HepG2 (cell line): ENCODE data around the gene SBNO2. TPM values are rescaled to one million over a fixed set of nuclear protein-coding genes. Genes with fewer than 3 reads are reported as not detected.
A peak's percentile ranks its signal among the peaks of the same experiment; 100 is the strongest.

Source experiments
- ATAC-seq: fragments of 200-7000 bp; cut with Tn5 transposase; 3 replicates; pipeline ENCODE4 v1.9.1; 2020; ENCODE audit warnings: mild to moderate bottlenecking, moderate library complexity
- BruUV-seq: library from RNA; stranded (reverse); fragments of 400-500 nt; replicated peaks from 2 replicates; lab custom pipeline; 2021; lab: Mats Ljungman, UMichigan
- CTCF ChIA-PET: fragments of 300-600 bp; formaldehyde crosslinking; extraction: SDS; loops from one replicate; lab custom pipeline; 2021; ENCODE audit warnings: low total read pairs, inconsistent platforms, low intra/inter-chr PET ratio; lab: Yijun Ruan, JAX
- POLR2A ChIA-PET: fragments of 350-600 bp; sonication (Branson Sonifier 250); formaldehyde crosslinking; loops from one replicate; lab custom pipeline; 2020; ENCODE audit warnings: antibody characterized with exemption, inconsistent platforms; lab: Yijun Ruan, JAX
- DNase-seq: peaks from one replicate; pipeline ENCODE4 v3.0.0-alpha.2; 2015; ENCODE audit warnings: low spot score
- FAIRE-seq: peaks from 3 replicates; lab custom pipeline; 2011; peaks lifted over from hg19 to GRCh38; lab: Jason Lieb, UNC
- H2AFZ ChIP-seq: one replicate; pipeline ENCODE4 v1.6.1; 2011; ENCODE audit warnings: low read length, inconsistent platforms
- H3K27ac ChIP-seq: fragments of 300-600 bp; 3 replicates; pipeline ENCODE4 v1.8.0; 2011; ENCODE audit warnings: mixed run types, mild to moderate bottlenecking, mixed read lengths, low read length, inconsistent platforms; ENCODE audit not compliant: insufficient read depth; ENCODE audit errors: extremely low read length
- H3K27me3 ChIP-seq, 2 experiments: fragments of 200-600 bp in 1 of 2; 2 replicates in 1 of 2; 3 replicates in 1 of 2; pipeline versions ENCODE4 v1.6.0 to v1.8.0; 2011; ENCODE audit warnings: low read length in 2 of 2, mild to moderate bottlenecking in 2 of 2, moderate library complexity in 2 of 2, inconsistent platforms in 1 of 2; ENCODE audit not compliant: insufficient read depth in 2 of 2, control insufficient read depth in 1 of 2
- H3K36me3 ChIP-seq, 2 experiments: fragments of 200-600 bp in 1 of 2; replicated peaks in 1 of 2; 2 replicates in 1 of 2; 3 replicates in 1 of 2; pipeline versions ENCODE4 v1.5.1 to v1.8.0; 2011; ENCODE audit warnings: low read length in 2 of 2, inconsistent platforms in 1 of 2; ENCODE audit not compliant: insufficient read depth in 2 of 2, control insufficient read depth in 1 of 2
- H3K4me1 ChIP-seq: 2 replicates; pipeline ENCODE4 v1.5.1; 2012; ENCODE audit warnings: low read length, inconsistent platforms; ENCODE audit not compliant: insufficient read depth
- H3K4me2 ChIP-seq: 2 replicates; pipeline ENCODE4 v1.6.0; 2011; ENCODE audit warnings: low read depth, low read length, inconsistent platforms
- H3K4me3 ChIP-seq, 3 experiments: fragments of 200-600 bp in 1 of 3; sonication (generic), shearing (Covaris generic) in 1 of 3; replicated peaks in 1 of 3; 2 replicates each; pipeline ENCODE4 v1.5.1; 2011 to 2016; ENCODE audit warnings: low read length in 3 of 3, inconsistent platforms in 2 of 3, low read depth in 2 of 3, mild to moderate bottlenecking in 2 of 3, control low read depth in 1 of 3, mixed read lengths in 1 of 3; ENCODE audit not compliant: insufficient read depth in 1 of 3
- H3K79me2 ChIP-seq: one replicate; pipeline ENCODE4 v1.6.1; 2011; ENCODE audit warnings: low read length, inconsistent platforms; ENCODE audit not compliant: insufficient read depth
- H3K9ac ChIP-seq: 2 replicates; pipeline ENCODE4 v1.6.0; 2011; ENCODE audit warnings: mild to moderate bottlenecking, low read depth, low read length, inconsistent platforms; ENCODE audit not compliant: insufficient read depth
- H3K9me3 ChIP-seq: 2 replicates; pipeline ENCODE4 v1.5.1; 2012; ENCODE audit warnings: mild to moderate bottlenecking, low read length
- H4K20me1 ChIP-seq: 2 replicates; pipeline ENCODE4 v1.6.0; 2011; ENCODE audit warnings: inconsistent platforms, mild to moderate bottlenecking, low read length, moderate library complexity; ENCODE audit not compliant: insufficient read depth
- AGO2 ChIP-seq: fragments of 200-400 bp; formaldehyde crosslinking; optimal IDR thresholded peaks from 2 replicates; pipeline ENCODE3; 2017; ENCODE audit warnings: mild to moderate bottlenecking, low read depth, low read length, moderate library complexity
- KLF11 ChIP-seq: IDR thresholded peaks from 2 replicates; pipeline ENCODE4 v1.6.1; 2016; ENCODE audit warnings: missing compliant biosample characterization
- NFE2L2 ChIP-seq: fragments of 150-350 bp; IDR thresholded peaks from 2 replicates; pipeline ENCODE4 v1.6.1; 2014; ENCODE audit warnings: low read length
- PCBP2 ChIP-seq: fragments of 200-400 bp; formaldehyde crosslinking; optimal IDR thresholded peaks from 2 replicates; pipeline ENCODE3; 2018; ENCODE audit warnings: low read length, low read depth; ENCODE audit not compliant: poor library complexity, severe bottlenecking
- ZBTB8A ChIP-seq: sonication (generic); formaldehyde crosslinking; IDR thresholded peaks from 2 replicates; pipeline ENCODE4 v1.4.0; 2020; ENCODE audit warnings: mild to moderate bottlenecking, low read depth, missing genetic modification reagents, borderline replicate concordance
- WGBS: methylation state at CpG from one replicate; pipeline ENCODE4 v1.1.6; 2017; ENCODE audit warnings: low lambda C conversion rate; 5-methylcytosine and 5-hydroxymethylcytosine counted together
- in situ Hi-C: cut with HindIII; loops from 2 replicates; pipeline ENCODE4 v1.10.0; 2017; ENCODE audit warnings: low pct_unique_long_range_greater_than_20kb; ENCODE audit not compliant: extremely low pct_ligation_motif_present
- intact Hi-C: fragments of 100-400 bp; cut with micrococcal nuclease; formaldehyde crosslinking; loops from one replicate; pipeline ENCODE4 v1.10.0; 2022; ENCODE audit not compliant: unreplicated experiment
- polyA plus RNA-seq, 8 experiments: library from polyadenylated mRNA; depleted of rRNA in 3 of 8; stranded (reverse) in 7 of 8; unstranded in 1 of 8; fragments of >200 nt; fragmentation: Illumina TruSeq in 4 of 8; extraction: Trizol in 4 of 8; gene quantifications; 2 replicates each; pipeline versions ENCODE4 v1.2.1 to v1.2.3, GENCODE V29; 2011 to 2016; ENCODE audit warnings: low read depth in 4 of 8, missing spikeins in 1 of 8, mixed read lengths in 1 of 8; ENCODE audit not compliant: insufficient read depth in 1 of 8
- total RNA-seq, 5 experiments: library from RNA; depleted of rRNA; stranded (reverse); fragments of >200 nt; fragmentation: Illumina TruSeq; extraction: Trizol; gene quantifications; 2 replicates each; pipeline ENCODE4 v1.2.3, GENCODE V29; 2016; ENCODE audit warnings: low read depth in 1 of 5
- TF ChIP-seq, protein P1 (sequence below): IDR thresholded peaks from 2 replicates; pipeline ENCODE4 v1.6.1; 2016; ENCODE audit warnings: missing compliant biosample characterization, missing genetic modification reagents, borderline replicate concordance
- TF ChIP-seq, protein P2 (sequence below): IDR thresholded peaks from 2 replicates; pipeline ENCODE4 v1.6.1; 2016; ENCODE audit warnings: low read depth, control low read depth

The SBNO2 gene
- total and polyA plus RNA-seq, 2 of the 13 experiments (the other 11 are each of a cell fraction or from before 2014, with no cell fraction given) = 8.6 to 10.4 TPM

GRCh38 chr19:1131718-1132551 is 42.1 kb downstream of the SBNO2 start:
- DNase-seq (no peak), ATAC-seq (no peak), FAIRE-seq (no peak)
- in situ Hi-C loops = no loop called here
- WGBS = 98% methylated on average over 16 of the region's 64 CpGs
- Histone ChIP-seq H3K79me2 (peaks cover 2% of the 10 kb centered on the region), H3K4me2 (no peak overlapping the region), H2AFZ (no peak overlapping the region), H3K4me3 (no peak overlapping the region), H3K9me3 (no peaks in the 10 kb centered on the region), H3K27me3 (no peaks in the 10 kb centered on the region), H3K9ac (no peak overlapping the region), H3K4me1 (peaks cover 16% of the 10 kb centered on the region; the same call in 1 of the 2 replicates), H4K20me1 (no peaks in the 10 kb centered on the region), H3K27ac (no peak overlapping the region), H3K36me3 (peaks cover 3 to 9% of the 10 kb centered on the region in 2 experiments; a peak in 4 of 5 replicates)
- no TSS peak for BruUV-seq
- ChIA-PET POLR2A (no interaction called here), CTCF (no interaction called here)
- intact Hi-C loops = no loop called here
- TF ChIP-seq, protein P1, sequence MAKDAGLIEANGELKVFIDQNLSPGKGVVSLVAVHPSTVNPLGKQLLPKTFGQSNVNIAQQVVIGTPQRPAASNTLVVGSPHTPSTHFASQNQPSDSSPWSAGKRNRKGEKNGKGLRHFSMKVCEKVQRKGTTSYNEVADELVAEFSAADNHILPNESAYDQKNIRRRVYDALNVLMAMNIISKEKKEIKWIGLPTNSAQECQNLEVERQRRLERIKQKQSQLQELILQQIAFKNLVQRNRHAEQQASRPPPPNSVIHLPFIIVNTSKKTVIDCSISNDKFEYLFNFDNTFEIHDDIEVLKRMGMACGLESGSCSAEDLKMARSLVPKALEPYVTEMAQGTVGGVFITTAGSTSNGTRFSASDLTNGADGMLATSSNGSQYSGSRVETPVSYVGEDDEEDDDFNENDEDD = no peak
- TF ChIP-seq KLF11 (CRISPR knock-in tag) = no peak
- peak; percentile 15 for TF ChIP-seq AGO2
- no peak for TF ChIP-seq NFE2L2
- no peak for TF ChIP-seq ZBTB8A (CRISPR knock-in tag)
- TF ChIP-seq, protein P2, sequence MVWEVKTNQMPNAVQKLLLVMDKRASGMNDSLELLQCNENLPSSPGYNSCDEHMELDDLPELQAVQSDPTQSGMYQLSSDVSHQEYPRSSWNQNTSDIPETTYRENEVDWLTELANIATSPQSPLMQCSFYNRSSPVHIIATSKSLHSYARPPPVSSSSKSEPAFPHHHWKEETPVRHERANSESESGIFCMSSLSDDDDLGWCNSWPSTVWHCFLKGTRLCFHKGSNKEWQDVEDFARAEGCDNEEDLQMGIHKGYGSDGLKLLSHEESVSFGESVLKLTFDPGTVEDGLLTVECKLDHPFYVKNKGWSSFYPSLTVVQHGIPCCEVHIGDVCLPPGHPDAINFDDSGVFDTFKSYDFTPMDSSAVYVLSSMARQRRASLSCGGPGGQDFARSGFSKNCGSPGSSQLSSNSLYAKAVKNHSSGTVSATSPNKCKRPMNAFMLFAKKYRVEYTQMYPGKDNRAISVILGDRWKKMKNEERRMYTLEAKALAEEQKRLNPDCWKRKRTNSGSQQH (CRISPR knock-in tag) = no peak
- TF ChIP-seq PCBP2 = no peak
